GM21529 (cell line): Measurements from ENCODE around the gene DNAJB2.
"Not testable (repeated sequence)": the region's sequence is repeated elsewhere in the genome, so short reads cannot be mapped to it uniquely, and the experiment has no call there.

Experiments
- ATAC-seq: cut with Tn5 transposase; IDR thresholded peaks from one replicate; pipeline ENCODE4 v1.9.1; 2021; ENCODE audit not compliant: unreplicated experiment

Gene DNAJB2

GRCh38 chr2:219284501-219285372, 5.6 kb downstream of the DNAJB2 start:
- no peak for ATAC-seq

GRCh38 chr2:219285373-219285735, 6.2 kb downstream of the DNAJB2 start:
- ATAC-seq = no peak

- ATAC-seq = no peak
Measured at GRCh38 chr2:219285894-219286425, 6.8 kb downstream of the DNAJB2 start.

GRCh38 chr2:219286436-219287115, 7.4 kb downstream of the DNAJB2 start:
- no peak for ATAC-seq

GRCh38 chr2:219287116-219287440, 7.9 kb downstream of the DNAJB2 start:
- not testable (repeated sequence) for ATAC-seq

- no peak for ATAC-seq
Measured at GRCh38 chr2:219287580-219288265, 8.6 kb downstream of the DNAJB2 start.

- ATAC-seq = no peak
Measured at GRCh38 chr2:219289195-219289536, 10.0 kb downstream of the DNAJB2 start.

GRCh38 chr2:219289537-219290361, 10.6 kb downstream of the DNAJB2 start:
- no peak for ATAC-seq

GRCh38 chr2:219290381-219291171, 11.4 kb downstream of the DNAJB2 start:
- no peak for ATAC-seq

GRCh38 chr2:219291394-219291793, 12.2 kb downstream of the DNAJB2 start:
- no peak for ATAC-seq

- no peak for ATAC-seq
Measured at GRCh38 chr2:219291910-219292490, 12.8 kb downstream of the DNAJB2 start.

- no peak for ATAC-seq
Measured at GRCh38 chr2:219292616-219293015, 13.4 kb downstream of the DNAJB2 start.

- no peak for ATAC-seq
Measured at GRCh38 chr2:219293736-219294231, 14.6 kb downstream of the DNAJB2 start.

GRCh38 chr2:219294356-219295351, 15.5 kb downstream of the DNAJB2 start:
- ATAC-seq = peak; percentile 86

- ATAC-seq = no peak
Measured at GRCh38 chr2:219296142-219296541, 17.0 kb downstream of the DNAJB2 start.

GRCh38 chr2:219296631-219297391, 17.6 kb downstream of the DNAJB2 start:
- ATAC-seq = no peak

GRCh38 chr2:219297766-219298456, 18.7 kb downstream of the DNAJB2 start:
- no peak for ATAC-seq
